NCI-H1048 (cell line): ENCODE results near the gene CRYGA.
"Not testable (repeated sequence)": the region's sequence is repeated elsewhere in the genome, so short reads cannot be mapped to it uniquely, and the experiment has no call there.

ENCODE experiments used
- DNase-seq: peaks from one replicate; lab custom pipeline; 2025; lab: John Stamatoyannopoulos, UW

Gene CRYGA

DNA sequence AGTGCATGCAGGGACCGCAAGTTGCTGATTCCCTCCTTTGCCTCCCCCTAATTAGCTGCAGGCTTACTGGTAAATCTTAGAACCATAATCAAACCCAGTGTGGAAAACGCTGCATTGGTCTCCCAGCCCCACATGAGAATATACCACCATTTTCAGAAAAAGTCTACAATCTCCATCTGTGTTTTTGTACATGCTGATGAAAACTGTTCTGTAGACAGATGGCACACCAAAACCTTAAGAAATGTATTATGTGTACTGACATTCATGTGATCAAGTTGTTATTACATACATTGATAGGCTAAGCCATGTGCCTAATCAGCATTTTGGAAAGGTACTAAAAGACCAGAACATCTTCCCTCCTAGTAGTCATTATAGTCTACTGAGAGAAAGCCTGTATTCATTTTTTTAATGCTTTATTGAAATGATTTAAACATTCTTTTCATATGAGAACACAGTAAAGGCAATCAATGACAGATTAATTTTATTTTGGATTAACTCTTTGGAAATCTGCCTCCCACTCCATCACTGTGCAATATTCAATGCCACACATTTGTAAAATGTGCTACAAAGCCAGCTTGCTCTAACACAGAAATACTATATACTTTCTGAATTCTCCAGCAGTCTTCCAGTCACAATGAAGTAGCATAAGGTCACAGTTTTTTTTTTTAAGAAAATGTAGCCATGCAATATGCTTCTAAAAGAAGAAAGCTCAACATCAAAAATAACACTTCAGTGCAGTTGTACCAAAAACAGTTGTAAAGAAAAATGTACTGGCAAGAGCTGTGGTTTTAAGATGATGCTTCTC is 1.8 kb upstream of the CRYGA start:
- no peak for DNase-seq

DNA sequence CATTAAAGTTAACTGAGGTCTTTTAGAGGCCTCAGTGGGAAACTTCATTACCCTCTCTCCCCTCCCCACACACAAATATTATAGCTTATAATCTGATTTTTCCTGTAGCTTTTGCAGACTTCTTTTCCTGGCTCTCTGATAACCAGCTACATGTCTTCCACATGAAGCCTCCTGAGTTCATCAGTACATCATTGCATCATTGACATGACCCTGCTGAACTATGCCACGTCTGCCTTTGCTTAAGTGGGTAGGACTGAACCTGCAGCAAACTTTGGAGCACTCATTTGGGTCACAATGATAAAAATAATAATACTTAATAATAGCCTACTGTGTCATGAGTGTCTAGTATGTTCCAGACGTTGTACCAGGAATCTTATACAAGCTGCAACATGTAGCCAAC is 7.0 kb downstream of the CRYGA start:
- DNase-seq = no peak

DNA sequence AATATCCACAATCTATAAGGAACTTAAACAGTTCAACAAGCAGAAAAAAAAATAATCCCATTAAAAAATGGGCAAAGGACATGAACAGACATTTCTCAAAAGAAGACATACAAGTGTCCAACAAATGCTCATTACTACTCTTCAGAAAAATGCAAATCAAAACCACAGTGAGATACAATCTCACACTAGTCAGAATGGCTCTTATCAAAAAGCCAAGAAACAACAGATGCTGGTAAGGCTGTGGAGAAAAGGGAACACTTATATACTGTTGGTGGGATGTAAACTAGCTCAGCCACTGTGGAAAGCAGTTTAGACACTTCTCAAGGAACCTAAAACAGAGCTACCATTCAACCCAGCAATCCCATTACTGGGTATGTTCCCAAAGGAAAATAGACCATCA is 10.2 kb downstream of the CRYGA start:
- DNase-seq = no peak

DNA sequence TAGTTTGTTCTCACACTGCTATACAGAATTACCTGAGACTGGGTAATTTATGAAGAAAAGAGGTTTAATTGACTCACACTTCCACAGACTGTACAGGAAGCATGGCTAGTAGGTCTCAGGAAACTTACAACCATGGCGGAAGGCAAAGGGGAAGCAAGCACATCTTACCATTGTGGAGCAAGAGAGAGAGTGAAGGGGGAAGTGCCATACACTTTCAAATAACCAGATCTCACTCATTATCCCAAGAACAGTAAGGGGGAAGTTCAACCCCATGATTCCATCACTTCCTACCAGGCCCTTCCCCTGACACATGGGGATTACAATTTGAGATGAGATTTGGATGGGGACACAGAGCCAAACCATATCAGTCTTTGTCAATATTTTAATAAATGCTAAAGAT is 12.4 kb downstream of the CRYGA start:
- DNase-seq = no peak

DNA sequence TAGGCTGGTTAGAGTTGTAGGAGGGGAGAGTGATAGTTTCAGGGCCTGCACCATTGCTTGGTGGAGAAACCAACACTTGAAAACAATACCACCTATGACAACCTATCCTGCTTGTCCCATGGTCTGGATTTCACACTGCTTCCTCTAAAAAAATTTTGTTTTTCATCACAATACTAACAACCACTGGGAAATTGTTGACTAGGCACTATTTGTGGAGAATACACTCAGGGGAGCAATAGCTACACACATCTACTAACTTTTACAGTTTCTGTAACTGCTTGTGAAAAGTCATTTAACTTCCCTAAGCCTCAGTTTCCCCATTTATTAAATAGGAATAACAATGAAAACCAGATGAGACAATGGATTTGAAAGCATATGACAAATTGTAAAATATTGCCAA is 13.3 kb downstream of the CRYGA start:
- no peak for DNase-seq

DNA sequence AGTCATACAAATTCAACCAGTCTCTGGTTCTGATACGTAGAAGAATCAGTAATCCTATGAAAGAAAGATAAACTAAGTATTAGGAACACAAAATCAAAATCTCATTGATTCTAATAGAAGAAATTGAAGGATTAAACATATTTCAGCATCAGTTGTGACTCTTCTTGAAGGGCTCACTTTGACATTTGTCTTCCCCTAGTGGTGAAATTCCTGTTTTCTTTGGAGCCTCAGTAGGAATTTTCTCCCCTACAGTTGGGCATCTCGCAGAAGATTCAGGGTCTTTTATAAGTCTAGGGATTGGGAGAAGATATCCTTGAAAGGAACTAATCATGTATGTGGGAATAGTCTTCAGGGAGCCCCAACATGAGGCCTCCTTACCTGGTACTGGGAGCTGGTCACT is 14.6 kb downstream of the CRYGA start:
- DNase-seq = no peak

DNA sequence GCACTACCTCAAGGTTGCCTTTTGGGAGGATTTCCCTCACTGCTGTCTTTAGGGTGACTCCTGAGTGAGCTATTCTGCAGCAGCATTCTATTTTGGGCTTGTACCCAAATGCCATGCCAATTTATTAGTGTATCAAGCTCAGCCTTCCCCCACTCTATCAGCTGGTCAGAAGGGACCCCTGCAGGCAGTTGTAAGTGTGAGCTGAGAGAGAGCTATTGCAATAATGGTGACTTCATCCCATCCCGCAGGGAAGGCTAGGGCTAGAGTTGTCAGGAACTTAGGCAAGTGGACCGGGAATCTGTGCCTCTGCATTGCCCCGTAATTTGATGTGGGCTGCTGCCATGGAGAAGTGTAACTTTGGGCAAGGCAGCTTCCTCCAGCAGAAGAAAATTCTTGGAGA is 15.6 kb downstream of the CRYGA start:
- no peak for DNase-seq

DNA sequence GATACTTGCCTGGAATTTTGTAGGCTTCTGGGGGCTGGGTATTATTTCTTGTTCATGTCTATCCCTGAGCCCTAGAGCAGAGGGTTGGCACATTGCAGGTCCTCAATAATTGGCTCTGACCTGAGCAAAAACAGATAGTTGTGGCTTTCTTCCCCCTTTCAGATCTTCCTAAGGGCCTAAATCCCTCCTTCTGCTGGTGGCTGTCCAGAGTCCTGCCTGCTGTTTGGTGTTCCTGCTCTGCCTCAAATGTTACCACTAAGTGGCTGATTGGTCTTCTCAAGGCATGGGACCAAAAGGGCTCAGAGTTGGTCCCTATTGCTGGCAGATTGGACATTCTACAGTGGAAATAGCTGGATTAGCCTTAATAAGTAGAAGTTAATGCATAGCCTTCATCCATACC is 16.4 kb downstream of the CRYGA start:
- no peak for DNase-seq

DNA sequence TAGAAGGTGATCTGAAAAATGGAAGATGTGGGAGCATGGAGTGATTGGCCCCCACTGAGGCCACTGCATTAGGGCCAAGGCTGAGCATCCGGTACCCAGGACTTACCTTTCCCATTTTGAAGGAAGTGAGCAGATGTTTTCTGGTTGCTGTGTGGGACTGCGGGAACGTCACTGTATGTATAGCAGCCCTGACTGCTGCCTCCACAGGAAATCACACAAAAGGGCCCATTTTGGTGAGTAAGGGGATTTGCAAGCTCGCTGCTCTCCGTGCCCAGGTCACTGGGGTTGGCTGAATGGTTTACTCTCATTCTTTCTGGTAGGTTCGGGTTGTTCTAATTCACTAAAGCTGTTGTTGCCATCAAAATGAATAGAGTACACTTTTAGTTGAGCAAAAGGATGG is 17.4 kb downstream of the CRYGA start, which contains the start of gene CRYGB:
TSS of gene CRYGB (minus strand) at position 153 of the 400 bp plus-strand sequence. CDS start at position 115, 38 bp downstream.
- no peak for DNase-seq

DNA sequence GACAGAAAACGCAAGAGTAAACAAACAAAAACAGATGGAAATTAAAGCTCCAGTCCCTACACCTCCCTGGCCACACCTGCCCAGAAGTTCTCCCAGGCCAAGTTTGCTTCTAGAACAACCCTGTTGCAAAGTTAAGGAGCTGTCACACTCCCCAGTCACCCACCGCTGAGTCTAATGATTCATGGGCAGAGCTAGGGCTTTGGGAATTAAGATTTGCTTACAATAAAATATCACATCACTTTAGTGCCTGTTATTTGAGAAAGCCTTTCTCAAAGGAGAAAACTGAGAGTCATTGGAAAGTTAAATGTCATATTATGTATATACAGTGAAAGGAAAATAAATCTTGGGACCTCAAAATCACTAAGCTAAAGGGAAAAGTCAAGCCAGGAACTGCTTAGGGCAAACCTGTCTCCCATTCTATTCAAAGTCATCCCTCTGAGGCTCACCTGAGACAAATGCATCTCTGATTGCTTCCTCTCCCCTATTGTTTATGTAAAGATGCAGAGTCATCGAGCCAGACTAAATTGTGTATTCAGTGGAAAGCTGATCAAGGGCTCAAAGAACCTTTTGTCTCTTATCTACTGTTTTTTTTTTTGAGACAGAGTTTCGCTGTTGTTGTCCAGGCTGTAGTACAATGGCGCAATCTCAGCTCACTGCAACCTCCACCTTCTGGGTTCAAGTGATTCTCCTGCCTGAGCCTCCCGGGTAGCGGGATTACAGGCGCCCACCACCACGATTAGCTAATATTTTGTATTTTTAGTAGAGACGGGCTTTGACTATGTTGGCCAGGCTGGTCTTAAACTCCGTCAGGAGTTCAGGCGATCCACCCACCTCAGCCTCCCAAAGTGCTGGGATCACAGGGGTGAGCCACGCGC is 20.2 kb downstream of the CRYGA start:
- no peak for DNase-seq

DNA sequence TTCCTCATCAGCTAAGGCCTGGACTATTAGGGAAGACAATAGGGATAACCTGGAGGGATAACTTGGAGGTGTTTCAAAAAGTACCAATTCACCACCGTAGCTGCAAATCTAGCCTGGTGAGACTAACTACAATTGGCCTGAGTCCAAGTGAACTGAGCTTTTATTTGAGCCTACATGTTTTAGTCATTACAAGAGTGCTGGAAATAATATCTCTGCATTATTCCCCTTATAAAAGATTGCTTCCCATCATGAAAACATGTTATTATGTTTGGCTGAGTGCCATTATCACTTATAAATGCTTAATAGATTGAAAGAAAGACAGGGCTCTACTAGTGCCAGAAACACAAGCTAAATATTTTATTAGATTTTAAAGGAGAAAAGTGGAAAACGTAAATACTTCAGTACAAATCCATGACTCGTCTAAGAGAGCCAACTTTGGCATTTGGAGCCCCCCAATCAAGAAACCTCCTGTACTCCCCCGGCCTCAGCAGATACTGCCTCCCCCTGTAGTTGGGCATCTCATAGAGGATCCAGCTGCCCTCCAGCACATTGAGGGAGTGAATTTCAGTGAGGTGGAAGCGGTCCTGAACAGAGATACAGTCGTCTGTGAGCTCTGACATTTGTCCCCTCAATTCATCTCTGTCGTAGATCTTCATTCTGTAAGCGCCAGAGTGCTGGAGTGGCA is 21.0 kb downstream of the CRYGA start:
- no peak for DNase-seq

DNA sequence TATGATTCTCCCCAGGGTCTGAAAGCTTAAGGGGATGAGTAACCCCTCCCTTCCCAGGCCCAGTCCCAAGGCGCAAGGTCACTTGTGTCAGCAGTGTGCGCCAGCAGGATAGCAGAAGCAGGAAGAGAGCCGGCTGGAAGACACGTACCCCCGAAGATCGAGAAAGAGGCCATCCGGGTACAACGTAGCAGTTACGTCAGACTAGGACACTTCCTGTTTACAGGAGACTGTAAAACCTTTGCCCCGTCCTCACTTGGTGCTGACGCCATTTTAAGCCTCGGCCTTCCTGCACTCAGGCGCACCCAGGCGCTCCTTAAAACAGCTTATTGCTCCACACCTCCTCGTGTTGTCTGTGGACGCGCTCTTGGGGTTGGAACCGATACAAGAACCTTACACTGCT is 23.9 kb downstream of the CRYGA start:
- no peak for DNase-seq

DNA sequence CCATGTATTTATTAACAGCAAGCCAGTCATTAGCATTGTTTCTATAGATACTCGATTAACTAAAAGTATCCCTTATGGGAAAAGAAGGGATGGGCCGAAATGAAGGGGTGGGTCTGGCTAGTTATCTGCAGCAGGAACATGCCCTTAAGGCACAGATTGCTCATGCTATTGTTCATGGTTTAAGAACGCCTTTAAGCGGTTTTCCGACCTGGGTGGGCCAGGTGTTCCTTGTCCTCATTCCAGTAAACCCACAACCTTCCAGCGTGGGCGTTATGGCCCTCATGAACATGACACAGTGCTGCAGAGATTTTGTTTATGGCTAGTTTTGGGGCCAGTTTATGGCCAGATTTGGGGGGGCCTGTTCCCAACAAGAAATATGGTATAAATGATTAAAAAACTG is 25.1 kb downstream of the CRYGA start:
- DNase-seq = not testable (repeated sequence)

DNA sequence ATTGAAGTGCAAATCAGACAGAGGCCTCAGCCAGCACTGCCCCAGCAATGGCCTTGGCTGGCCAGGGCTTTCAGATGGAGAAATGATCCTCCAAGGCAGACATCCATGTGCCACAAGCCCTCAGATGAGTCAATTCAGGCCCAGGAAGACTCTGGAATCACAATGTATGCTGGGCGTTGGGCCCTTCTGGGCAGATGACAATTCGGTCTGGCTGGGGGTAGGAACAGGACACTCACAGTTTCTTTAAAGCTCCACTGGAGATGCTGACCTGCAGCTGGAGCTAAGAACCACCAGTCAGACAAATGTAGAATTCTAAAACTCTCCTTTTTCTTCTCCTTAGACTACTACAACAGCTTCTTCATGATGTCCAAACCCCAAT is 26.7 kb downstream of the CRYGA start:
- DNase-seq = no peak

DNA sequence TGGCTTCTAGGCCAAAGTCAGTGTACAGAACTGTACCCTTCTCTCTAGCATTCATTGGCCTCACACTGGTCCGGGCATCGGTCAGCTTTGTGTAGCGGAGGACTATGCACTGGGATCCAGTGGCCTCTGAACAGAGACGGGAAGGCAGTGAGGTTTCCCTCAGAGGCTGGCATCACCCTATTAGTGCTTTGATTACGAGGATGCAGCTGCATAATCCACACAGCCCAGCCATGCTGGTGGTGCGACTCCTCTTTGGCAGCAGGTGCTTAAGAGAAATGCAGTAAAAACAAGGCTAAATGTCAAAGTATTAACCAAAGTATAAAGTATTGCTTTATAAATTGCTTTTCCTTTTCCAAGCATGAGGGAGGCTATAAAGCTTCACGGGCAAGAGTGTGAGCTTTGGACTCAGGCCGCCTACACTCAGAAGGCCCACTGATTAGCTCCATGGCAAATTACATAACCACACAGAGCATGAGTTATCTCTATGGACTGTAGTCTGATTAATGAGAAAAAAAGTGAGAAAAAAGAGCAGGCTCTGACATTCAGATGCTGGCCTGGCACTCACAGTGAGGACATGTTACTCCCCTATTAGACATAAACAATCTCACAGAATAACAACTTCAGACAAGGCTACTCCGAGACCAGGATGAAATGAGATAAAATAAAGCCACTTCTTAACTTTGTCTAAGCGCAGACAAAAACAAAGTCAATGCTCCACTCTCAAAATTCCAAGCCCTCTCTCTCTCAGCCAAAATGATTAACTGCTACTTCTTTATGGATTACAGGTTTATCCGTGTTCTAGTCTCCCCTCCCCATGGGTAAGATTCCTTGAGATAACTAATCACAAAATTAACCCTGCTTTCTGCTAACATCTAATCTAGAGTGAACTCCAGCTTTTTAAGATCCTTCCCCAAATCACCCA is 27.3 kb downstream of the CRYGA start:
- no peak for DNase-seq

DNA sequence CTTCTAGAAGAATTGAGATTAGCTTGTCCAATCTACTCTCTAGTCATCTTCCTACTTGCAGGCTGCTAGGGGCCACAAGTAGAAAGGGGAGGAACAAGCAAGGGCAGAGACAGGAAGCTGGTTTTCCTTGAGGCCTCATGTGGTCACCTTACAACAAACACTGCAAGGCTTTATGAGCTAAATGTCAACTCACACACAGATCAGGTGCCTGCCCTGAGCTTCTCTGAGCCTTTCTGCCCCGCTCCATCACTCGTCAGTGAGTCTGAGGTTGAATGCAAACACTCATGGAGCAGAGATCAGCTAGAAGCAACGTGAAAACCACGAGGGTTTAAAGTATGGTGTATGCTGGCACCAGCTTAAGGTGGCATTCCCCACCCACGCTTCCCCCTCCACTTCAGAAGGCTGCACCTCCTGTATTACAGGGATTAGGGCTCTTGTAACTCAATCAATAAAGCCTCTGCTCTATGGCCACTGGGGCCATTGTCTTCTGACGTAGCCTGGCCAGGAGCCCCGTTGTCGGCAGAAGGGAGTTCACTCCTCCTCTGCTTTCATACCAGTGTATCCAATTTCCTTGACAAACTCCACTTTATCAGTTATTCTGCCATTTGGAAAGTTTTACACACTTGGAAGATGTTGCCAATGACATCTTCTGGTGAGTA is 28.3 kb downstream of the CRYGA start:
- DNase-seq = no peak

DNA sequence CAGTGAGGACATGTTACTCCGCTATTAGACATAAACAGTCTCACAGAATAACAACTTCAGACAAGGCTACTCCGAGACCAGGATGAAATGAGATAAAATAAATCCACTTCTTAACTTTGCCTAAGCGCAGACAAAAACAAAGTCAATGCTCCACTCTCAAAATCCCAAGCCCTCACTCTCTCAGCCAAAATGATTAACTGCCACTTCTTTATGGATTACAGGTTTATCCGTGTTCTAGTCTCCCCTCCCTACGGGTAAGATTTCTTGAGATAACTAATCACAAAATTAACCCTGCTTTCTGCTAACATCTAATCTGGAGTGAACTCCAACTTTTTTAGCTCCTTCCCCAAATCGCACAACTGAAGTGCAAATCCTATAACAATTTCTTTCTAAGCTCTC is 32.7 kb downstream of the CRYGA start:
- no peak for DNase-seq

DNA sequence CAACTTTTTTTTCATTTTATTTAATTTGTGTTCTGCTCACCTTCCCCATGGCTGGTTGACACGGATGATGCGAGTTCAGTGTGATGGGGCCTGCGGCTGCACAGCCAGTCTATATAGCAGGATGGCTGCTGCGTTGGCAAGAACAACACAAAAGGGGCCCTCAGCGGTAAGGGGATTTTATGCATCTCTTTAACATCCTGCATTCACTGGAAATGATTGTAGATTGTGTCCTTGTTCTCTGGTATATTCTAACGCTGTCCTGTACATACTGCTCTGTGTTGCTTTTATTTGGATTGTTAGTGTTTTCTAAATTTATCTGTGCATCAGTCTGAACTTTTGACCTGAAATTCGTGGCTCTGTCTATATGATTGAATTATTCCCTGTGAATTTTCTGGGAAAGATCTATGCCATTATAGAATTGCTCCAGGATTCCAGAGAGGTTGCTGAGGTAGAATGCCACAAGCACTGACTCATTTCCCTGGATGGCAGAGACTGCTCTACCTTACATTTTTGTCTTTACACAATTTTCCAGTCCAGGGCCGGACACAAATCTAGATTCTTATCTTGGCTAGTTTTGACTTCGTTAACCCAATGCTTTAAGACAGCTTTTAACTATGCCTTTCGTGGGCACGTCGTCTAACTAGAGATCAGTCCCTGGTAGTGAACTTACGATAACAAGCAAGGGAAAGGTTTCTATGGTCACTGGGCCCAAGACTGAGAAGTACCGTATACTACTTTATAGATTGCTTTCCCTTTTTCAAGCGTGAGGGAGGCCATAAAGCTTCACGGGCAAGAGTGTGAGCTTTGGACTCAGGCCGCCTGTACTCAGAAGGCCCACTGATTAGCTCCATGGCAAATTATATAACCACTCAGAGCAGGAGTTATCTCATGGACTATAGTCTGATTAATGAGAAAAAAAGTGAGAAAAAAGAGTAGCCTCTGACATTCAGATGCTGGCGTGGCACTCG is 33.4 kb downstream of the CRYGA start, which contains the start of gene CRYGC:
TSS of gene CRYGC (minus strand) at position 85 of the 968 bp plus-strand sequence. CDS start at position 49, 36 bp downstream.
- no peak for DNase-seq

DNA sequence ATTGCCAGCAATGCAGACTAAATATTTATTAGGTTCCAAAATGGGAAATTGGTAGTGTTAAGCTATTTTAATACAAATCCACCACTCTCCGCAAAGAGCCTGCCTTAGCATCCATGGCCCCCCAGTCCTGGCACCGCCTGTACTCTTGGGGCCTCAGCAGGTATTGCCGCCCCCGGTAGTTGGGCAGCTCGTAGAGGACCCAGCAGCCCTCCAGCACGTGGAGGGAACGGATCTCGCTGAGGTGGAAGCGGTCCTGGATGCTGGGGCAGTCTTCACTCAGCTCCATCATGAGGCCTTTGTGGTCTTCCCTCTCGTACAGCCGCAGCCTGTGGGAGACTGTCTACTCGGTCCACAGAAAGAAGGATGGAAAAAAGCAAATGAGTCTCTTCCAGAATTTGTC is 35.3 kb downstream of the CRYGA start:
- DNase-seq = no peak

DNA sequence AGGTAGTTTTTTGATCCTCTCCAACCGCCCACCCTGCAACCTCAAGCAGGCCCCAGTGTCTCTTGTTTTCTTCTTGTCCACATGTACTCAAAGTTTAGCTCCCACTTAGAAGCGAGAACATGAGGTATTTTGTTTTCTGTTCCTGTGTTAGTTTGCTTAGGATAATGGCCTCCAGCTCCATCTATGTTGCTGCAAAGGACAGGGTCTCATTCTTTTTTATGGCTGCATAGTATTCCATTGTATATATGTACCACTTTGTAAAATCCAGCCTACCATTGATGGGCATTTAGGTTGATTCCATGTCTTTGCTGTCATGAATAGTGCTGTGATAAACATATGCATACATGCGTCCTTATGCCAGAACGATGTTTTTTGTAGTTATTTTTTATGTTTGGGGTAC is 36.3 kb downstream of the CRYGA start:
- no peak for DNase-seq
